Transverse colon (tissue), 3 donors: ENCODE data around the gene HOXB7.

Experiments
- CTCF ChIP-seq, 5 experiments: fragments of 200-600 bp in 3 of 5; fragments of 450-650 bp in 2 of 5; sonication (generic) in 3 of 5; IDR thresholded peaks; 1 replicate in 2 of 5; 2 replicates in 3 of 5; pipeline ENCODE4 v1.5.1; 2016 to 2017; ENCODE audit warnings: antibody characterized with exemption in 5 of 5, inconsistent platforms in 3 of 5, mild to moderate bottlenecking in 2 of 5, moderate library complexity in 1 of 5
- EP300 ChIP-seq: sonication (generic); formaldehyde crosslinking; IDR thresholded peaks from one replicate; pipeline ENCODE4 v1.6.1; 2017; ENCODE audit warnings: antibody characterized with exemption, low read depth
- POLR2A ChIP-seq: fragments of 450-650 bp; IDR thresholded peaks from one replicate; pipeline ENCODE4 v1.6.1; 2016; ENCODE audit warnings: antibody characterized with exemption, mild to moderate bottlenecking, moderate library complexity

GRCh38 chr17:48644910-48645557, 34.2 kb upstream of the HOXB7 start:
- TF ChIP-seq CTCF (IDR thresholded peaks at IDR 0.05) (no peak), POLR2A (no peak), EP300 (no peak)
